C4-2B (cell line): ENCODE results near the gene MYL10.

Experiments used
- ZFX ChIP-seq: fragments of 450-650 bp; IDR thresholded peaks from 2 replicates; pipeline ENCODE4 v1.6.1; 2017
- TF ChIP-seq, protein P1 (sequence below): fragments of 450-650 bp; conservative IDR thresholded peaks from 2 replicates; pipeline ENCODE4 v1.5.1; 2017; ENCODE audit warnings: mild to moderate bottlenecking

DNA sequence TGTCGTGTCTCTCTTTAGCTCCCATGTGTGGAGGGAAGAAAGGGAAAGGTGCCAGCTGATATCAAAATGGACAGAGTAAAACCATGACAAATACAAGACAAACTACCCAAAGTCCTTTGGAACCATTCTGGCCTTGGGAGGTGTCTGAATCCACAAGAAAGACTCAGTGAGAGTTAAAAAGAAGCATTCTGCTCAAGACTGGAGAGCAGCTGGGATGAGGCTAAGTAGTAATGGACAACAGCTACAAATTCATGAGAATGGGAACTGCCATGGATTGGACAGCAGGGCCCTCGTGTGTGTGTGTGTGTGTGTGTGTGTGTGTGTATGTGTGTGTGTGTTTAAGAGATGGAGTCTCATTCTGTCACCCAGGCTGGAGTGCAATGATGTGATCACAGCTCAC lies 39.6 kb upstream of the MYL10 start:
- TF ChIP-seq, protein P1, sequence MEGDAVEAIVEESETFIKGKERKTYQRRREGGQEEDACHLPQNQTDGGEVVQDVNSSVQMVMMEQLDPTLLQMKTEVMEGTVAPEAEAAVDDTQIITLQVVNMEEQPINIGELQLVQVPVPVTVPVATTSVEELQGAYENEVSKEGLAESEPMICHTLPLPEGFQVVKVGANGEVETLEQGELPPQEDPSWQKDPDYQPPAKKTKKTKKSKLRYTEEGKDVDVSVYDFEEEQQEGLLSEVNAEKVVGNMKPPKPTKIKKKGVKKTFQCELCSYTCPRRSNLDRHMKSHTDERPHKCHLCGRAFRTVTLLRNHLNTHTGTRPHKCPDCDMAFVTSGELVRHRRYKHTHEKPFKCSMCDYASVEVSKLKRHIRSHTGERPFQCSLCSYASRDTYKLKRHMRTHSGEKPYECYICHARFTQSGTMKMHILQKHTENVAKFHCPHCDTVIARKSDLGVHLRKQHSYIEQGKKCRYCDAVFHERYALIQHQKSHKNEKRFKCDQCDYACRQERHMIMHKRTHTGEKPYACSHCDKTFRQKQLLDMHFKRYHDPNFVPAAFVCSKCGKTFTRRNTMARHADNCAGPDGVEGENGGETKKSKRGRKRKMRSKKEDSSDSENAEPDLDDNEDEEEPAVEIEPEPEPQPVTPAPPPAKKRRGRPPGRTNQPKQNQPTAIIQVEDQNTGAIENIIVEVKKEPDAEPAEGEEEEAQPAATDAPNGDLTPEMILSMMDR, result no peak
- no peak for TF ChIP-seq ZFX
